NCI-H748 (cell line): ENCODE results near the gene CUX1.
A peak's percentile ranks its signal among the peaks of the same experiment; 100 is the strongest.
"Not testable (repeated sequence)": the region's sequence is repeated elsewhere in the genome, so short reads cannot be mapped to it uniquely, and the experiment has no call there.

Experiments used
- DNase-seq: peaks from one replicate; lab custom pipeline; 2025; ENCODE audit not compliant: unreplicated experiment; lab: John Stamatoyannopoulos, UW

Gene CUX1

GRCh38 chr7:102292813-102293798 lies 475.7 kb downstream of the CUX1 start:
- no peak for DNase-seq

GRCh38 chr7:102294589-102294988 lies 477.2 kb downstream of the CUX1 start:
- DNase-seq, result no peak

GRCh38 chr7:102295346-102296178 lies 478.1 kb downstream of the CUX1 start:
- no peak for DNase-seq

- no peak for DNase-seq
Observed at GRCh38 chr7:102296179-102296438, 478.7 kb downstream of the CUX1 start.

- no peak for DNase-seq
Observed at GRCh38 chr7:102296514-102296913, 479.1 kb downstream of the CUX1 start.

- DNase-seq, result no peak
Observed at GRCh38 chr7:102297487-102298218, 480.2 kb downstream of the CUX1 start.

- no peak for DNase-seq
Observed at GRCh38 chr7:102300643-102301221, 483.3 kb downstream of the CUX1 start.

GRCh38 chr7:102301367-102301766 lies 483.9 kb downstream of the CUX1 start:
- DNase-seq, result not testable (repeated sequence)

GRCh38 chr7:102302025-102302424 lies 484.6 kb downstream of the CUX1 start:
- DNase-seq, result no peak

- no peak for DNase-seq
Observed at GRCh38 chr7:102303669-102304422, 486.4 kb downstream of the CUX1 start.

- DNase-seq, result no peak
Observed at GRCh38 chr7:102304668-102305067, 487.2 kb downstream of the CUX1 start.

GRCh38 chr7:102305414-102306268 lies 488.2 kb downstream of the CUX1 start:
- no peak for DNase-seq

- peak; percentile 62 for DNase-seq
Observed at GRCh38 chr7:102306916-102307677, 489.7 kb downstream of the CUX1 start.

GRCh38 chr7:102310414-102310815 lies 493.0 kb downstream of the CUX1 start:
- no peak for DNase-seq

GRCh38 chr7:102312317-102312716 lies 494.9 kb downstream of the CUX1 start:
- DNase-seq, result no peak

- DNase-seq, result no peak
Observed at GRCh38 chr7:102313997-102314780, 496.8 kb downstream of the CUX1 start.

- no peak for DNase-seq
Observed at GRCh38 chr7:102317231-102318059, 500.0 kb downstream of the CUX1 start.
